Measurements from ENCODE around the gene ZMYND8. TPM values are rescaled to one million over a fixed set of nuclear protein-coding genes. Genes with fewer than 3 reads are reported as not detected.

The ZMYND8 gene
- total RNA-seq, 1 experiment from 2014 or later, result 107 TPM

- no peaks in the 10 kb centered on the region for H3K9me3 ChIP-seq (ENCODE audit: insufficient read depth, low read depth)
- ChIA-PET POLR2A (ENCODE audit: unreplicated experiment) (no interaction called here), CTCF (no interaction called here)
- intact Hi-C loops (cut with micrococcal nuclease; ENCODE audit: unreplicated experiment), result no loop called here
- H3K27me3 ChIP-seq (ENCODE audit: insufficient read depth, low read depth), result no peaks in the 10 kb centered on the region
- peaks cover 59% of the 10 kb centered on the region for H3K36me3 ChIP-seq (ENCODE audit: low read depth)
- H2AFZ ChIP-seq, result no peak overlapping the region
- 0 out of 2 replicates have a peak, but pooled peaks cover 6% of the 10 kb centered on the region for H3K79me2 ChIP-seq (ENCODE audit: low read depth)
- H3K4me1 ChIP-seq (replicated peaks; ENCODE audit: insufficient read depth), result no peaks in the 10 kb centered on the region
- H3K4me3 ChIP-seq, result no peak overlapping the region
- H4K20me1 ChIP-seq (ENCODE audit: insufficient read depth), result peaks cover 43% of the 10 kb centered on the region
- BruUV-seq (replicated peaks), result no TSS peak
- H3K9me2 ChIP-seq (ENCODE audit: insufficient read depth), result no peaks in the 10 kb centered on the region
- H3K27ac ChIP-seq, result no peak overlapping the region
- H3K4me2 ChIP-seq, result no peak overlapping the region
- TF ChIP-seq CTCF (conservative IDR thresholded peaks at IDR 0.05) (no peak), EZH2 (IDR thresholded peaks at IDR 0.05; ENCODE audit: low read depth) (no peak)
- DNase-seq, result no peak
- peaks cover 46% of the 10 kb centered on the region; the same call in 1 of the 2 replicates for H3F3A ChIP-seq (ENCODE audit: insufficient read depth, low read depth)
Measured at GRCh38 chr20:47230811-47231256, 125.7 kb downstream of the ZMYND8 start.

- H3K4me1 ChIP-seq (replicated peaks; ENCODE audit: insufficient read depth), result no peaks in the 10 kb centered on the region
- ChIA-PET POLR2A (ENCODE audit: unreplicated experiment) (no interaction called here), CTCF (no interaction called here)
- H3K36me3 ChIP-seq (ENCODE audit: low read depth), result peaks cover 57% of the 10 kb centered on the region
- intact Hi-C loops (cut with micrococcal nuclease; ENCODE audit: unreplicated experiment), result no loop called here
- no TSS peak for BruUV-seq (replicated peaks)
- H3F3A ChIP-seq (ENCODE audit: insufficient read depth, low read depth), result peaks cover 39% of the 10 kb centered on the region; the same call in 1 of the 2 replicates
- H3K27me3 ChIP-seq (ENCODE audit: insufficient read depth, low read depth), result no peaks in the 10 kb centered on the region
- no peaks in the 10 kb centered on the region for H3K9me2 ChIP-seq (ENCODE audit: insufficient read depth)
- 0 out of 2 replicates have a peak, but pooled peaks cover 6% of the 10 kb centered on the region for H3K79me2 ChIP-seq (ENCODE audit: low read depth)
- peaks cover 43% of the 10 kb centered on the region for H4K20me1 ChIP-seq (ENCODE audit: insufficient read depth)
- DNase-seq, result no peak
- H3K27ac ChIP-seq, result no peak overlapping the region
- no peak overlapping the region for H3K4me2 ChIP-seq
- no peaks in the 10 kb centered on the region for H3K9me3 ChIP-seq (ENCODE audit: insufficient read depth, low read depth)
- no peak overlapping the region for H2AFZ ChIP-seq
- H3K4me3 ChIP-seq, result no peak overlapping the region
- TF ChIP-seq CTCF (conservative IDR thresholded peaks at IDR 0.05) (no peak), EZH2 (IDR thresholded peaks at IDR 0.05; ENCODE audit: low read depth) (no peak)
Measured at GRCh38 chr20:47228654-47229053, 127.8 kb downstream of the ZMYND8 start.

- Histone ChIP-seq H3K4me3 (no peak overlapping the region), H3K36me3 (ENCODE audit: low read depth) (peaks cover 58% of the 10 kb centered on the region), H4K20me1 (ENCODE audit: insufficient read depth) (peaks cover 42% of the 10 kb centered on the region), H3K27ac (no peak overlapping the region), H2AFZ (no peak overlapping the region), H3K9me2 (ENCODE audit: insufficient read depth) (no peaks in the 10 kb centered on the region), H3K4me2 (no peak overlapping the region), H3K9me3 (ENCODE audit: insufficient read depth, low read depth) (no peaks in the 10 kb centered on the region), H3K4me1 (replicated peaks; ENCODE audit: insufficient read depth) (no peaks in the 10 kb centered on the region), H3F3A (ENCODE audit: insufficient read depth, low read depth) (peaks cover 41% of the 10 kb centered on the region), H3K79me2 (ENCODE audit: low read depth) (0 out of 2 replicates have a peak, but pooled peaks cover 6% of the 10 kb centered on the region), H3K27me3 (ENCODE audit: insufficient read depth, low read depth) (no peaks in the 10 kb centered on the region)
- ChIA-PET POLR2A (ENCODE audit: unreplicated experiment) (no interaction called here), CTCF (interaction anchor here (0.6 to 0.7 kb wide), 2 partner anchors 106 to 1096 kb away, joined by 5 to 7 read pairs; no protein-coding TSS in a partner anchor)
- no TSS peak for BruUV-seq (replicated peaks)
- no peak for DNase-seq
- intact Hi-C loops (cut with micrococcal nuclease; ENCODE audit: unreplicated experiment), result no loop called here
- no peak for TF ChIP-seq CTCF (conservative IDR thresholded peaks at IDR 0.05)
- TF ChIP-seq EZH2 (IDR thresholded peaks at IDR 0.05; ENCODE audit: low read depth), result no peak
Measured at GRCh38 chr20:47227576-47227975, 128.9 kb downstream of the ZMYND8 start.
